ENCODE measurements around the gene DENND4A.
"Not testable (repeated sequence)": the region's sequence is repeated elsewhere in the genome, so short reads cannot be mapped to it uniquely, and the experiment has no call there.

Gene DENND4A

GRCh38 chr15:65818927-65819562 is 27.0 kb upstream of the DENND4A start:
- no peak for DNase-seq (ENCODE audit: low read depth)

- DNase-seq (ENCODE audit: low read depth): no peak
Measured at GRCh38 chr15:65816441-65816840, 24.3 kb upstream of the DENND4A start.

DNA sequence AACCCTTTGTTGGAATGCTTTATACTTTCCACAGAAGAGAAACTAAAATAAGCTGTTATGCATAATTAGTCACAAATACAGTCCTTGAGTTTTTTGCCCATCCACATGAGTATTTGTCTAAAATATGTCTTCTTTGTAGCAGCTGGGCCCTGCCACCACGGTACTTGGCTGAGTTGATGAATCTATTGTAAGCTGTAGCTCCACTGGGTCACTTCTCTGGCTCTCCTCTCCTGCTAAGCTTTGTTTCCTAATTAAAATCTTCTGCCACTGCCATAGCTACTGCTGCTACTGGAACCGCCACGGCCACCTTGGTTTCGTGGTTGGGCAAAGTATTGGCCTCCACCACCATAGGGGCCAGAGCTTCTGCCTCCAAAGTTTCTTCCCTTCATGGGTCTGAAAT is 23.9 kb upstream of the DENND4A start:
- not testable (repeated sequence) for DNase-seq (ENCODE audit: low read depth)

- DNase-seq (ENCODE audit: low read depth): not testable (repeated sequence)
Measured at GRCh38 chr15:65814271-65814670, 22.2 kb upstream of the DENND4A start.

- DNase-seq (ENCODE audit: low read depth): no peak
Measured at GRCh38 chr15:65812916-65813315, 20.8 kb upstream of the DENND4A start.

DNA sequence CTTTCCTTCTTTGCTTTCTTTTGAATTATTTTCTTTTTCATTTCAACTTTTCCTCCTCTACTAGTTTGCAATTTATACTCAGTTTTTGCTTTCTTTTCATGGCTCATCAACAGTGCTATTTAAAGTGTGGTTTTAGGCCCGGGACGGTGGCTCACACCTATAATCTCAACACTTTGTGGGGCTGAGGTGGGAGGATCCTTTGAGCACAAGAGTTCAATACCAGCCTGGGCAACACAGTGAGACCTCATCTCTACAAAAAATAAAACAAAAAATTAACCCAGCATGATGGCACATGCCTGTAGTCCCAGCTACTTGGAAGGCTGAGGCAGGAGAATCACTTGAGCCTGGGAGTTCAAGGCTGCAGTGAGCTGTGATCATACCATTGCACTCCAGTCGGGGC is 20.4 kb upstream of the DENND4A start:
- DNase-seq (ENCODE audit: low read depth): no peak

DNA sequence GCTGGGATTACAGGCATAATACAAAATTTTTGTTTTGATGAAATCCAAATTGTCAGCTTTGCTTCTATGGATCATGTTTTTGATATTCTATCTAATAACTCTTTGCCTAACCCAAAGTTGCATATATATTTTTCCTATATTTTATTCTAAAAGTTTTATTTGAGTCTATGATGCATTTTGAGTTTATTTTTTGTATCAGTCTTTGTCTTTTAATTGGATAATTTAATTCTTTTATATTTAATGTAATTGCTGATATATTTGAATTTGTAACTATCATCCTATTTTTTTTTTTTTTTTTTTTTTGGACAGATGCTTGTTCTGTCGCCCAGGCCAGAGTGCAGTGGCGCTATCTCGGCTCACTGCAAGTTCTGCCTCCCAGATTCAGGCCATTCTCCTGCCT is 19.7 kb upstream of the DENND4A start:
- DNase-seq (ENCODE audit: low read depth): no peak

GRCh38 chr15:65811011-65811733 is 19.1 kb upstream of the DENND4A start:
- DNase-seq (ENCODE audit: low read depth): not testable (repeated sequence)

- no peak for DNase-seq (ENCODE audit: low read depth)
Measured at GRCh38 chr15:65806397-65806796, 14.3 kb upstream of the DENND4A start.

DNA sequence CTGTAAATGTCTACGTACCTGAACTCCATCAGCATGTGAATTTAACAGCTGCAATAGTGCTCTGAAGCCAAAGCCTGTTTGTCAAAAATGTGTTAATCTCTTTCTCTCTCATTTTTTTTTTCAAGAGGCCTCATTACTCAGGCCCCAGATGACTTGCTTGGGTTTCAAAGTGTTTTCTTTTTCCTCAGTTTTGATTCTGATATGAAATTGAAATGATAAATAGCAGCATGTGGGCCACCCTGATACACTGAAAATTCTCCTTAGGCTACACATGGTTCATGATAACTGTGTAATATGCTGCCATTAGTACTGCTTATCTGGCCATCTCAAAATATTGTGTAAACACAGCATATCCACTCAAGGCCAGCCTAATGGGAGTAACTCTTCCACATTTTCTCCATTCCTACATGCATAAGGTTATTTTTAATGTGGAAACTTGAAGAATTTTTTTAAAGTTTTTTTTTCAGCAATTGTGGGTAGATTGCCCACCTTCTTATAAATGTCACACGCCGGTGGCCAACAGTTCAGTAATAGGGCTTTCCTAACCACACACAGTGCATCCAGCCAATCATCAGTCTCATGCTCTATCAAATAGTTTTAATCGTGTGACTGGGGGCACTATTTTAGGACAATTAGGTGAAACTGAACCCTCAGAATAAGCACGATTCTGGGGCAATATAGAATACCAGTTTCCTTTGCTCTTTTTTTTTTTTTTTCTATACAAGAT is 13.1 kb upstream of the DENND4A start:
- no peak for DNase-seq (ENCODE audit: low read depth)

DNA sequence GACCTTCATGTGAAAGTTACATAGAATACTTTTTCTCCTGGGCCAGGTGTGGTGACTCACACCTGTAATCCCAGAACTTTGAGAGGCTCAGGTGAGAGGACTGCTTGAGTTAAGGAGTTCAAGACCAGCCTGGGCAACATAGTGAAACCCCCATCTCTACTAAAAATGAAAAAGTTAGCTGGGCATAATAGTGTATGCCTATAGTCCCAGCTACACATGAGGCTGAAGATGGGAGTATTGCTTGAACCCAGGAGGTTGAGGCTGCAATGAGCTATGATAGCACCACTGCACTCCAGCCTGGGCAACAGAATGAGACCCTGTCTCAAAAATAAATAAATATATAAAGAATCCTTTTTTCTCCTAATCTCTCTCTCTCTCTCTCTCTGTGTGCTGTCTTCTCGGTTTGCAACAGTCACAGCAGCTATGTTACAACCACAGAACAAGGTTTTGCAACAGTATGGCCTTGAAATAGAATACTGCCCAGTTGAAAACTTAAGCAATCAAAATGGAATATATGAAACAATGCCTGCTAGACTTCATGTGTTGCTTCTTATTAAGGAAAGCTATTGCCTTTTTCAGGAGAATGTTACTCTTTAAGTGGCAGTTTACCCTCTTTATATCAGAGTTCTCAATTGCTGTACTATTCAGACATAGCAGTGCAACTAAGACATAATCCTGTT is 12.3 kb upstream of the DENND4A start:
- no peak for DNase-seq (ENCODE audit: low read depth)

DNA sequence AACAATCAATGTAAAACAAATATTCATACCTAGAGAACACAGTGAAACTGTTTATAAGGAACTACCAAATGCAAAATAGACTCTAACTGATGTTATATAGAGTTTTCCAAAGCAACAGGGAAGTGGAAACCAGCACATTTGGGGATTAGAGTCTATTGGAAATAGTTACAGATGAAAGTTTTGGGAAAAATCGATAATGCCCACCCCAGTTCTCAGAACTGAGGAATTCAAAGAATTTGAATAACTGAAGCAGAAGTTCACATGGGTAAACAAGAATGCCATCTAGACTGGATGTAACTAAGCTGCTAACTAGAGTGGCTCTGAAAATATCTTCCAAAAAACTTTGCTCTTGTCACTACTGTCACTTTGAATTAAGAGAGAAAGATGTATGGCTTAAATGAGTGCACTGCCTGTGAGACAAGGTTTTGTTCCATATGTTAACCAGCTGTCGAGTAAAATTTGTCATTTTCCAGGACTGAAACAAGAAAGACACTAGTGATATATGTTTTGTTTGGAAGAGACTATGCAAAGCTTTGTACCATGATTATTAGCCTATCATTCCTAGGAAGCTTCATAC is 9.2 kb upstream of the DENND4A start:
- no peak for DNase-seq (ENCODE audit: low read depth)

DNA sequence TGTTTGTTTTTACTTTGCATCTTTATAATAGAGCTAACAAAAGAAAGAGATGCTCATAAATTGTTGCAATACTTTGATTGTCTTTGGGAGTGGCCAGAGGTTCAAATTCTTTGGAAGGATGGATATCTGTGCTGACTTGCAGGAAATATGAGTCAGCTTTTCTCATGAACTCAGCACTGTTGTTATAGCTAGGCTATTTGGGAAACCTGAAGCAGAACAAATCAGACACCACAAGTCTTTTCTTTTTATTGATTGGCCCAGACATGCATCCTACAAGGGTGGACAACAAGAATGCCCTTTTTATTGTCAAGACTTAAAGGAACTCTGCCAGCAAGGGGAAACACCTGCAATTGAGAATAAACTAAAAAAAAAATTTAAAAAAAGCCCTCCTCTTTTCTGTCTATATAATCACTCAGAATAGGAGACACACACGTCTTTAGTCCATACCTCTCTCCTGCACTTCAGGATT is 4.6 kb upstream of the DENND4A start:
- no peak for DNase-seq (ENCODE audit: low read depth)

DNA sequence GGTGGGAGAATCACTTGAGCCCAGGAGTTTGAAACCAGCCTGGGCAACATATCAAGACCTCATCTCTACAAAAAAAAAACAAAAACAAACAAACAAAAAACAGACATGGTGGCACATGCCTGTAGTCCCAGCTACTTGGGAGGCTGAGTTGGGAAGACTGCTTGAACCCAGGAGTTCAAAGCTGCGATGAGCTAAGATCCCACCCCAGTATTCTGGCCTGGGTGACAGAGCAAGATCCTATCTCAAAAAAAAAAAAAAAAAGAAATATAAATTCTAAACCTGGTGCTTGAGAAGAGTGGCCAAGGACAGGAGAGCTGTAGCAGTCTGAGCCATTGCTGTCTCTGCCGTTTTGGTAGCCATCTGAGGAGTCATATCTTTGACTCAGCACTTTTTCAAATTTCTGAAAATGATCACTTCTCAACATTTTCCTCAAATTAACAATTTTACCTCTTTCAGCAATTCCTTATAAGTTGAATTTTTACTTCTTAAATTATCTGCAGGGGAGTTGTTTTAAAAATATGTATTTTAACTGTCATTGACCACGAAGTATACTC is 3.6 kb upstream of the DENND4A start:
- no peak for DNase-seq (ENCODE audit: low read depth)

- no peak for DNase-seq (ENCODE audit: low read depth)
Measured at GRCh38 chr15:65793818-65794104, 1.7 kb upstream of the DENND4A start.

GRCh38 chr15:65792988-65793817 is 1.1 kb upstream of the DENND4A start:
- no peak for DNase-seq (ENCODE audit: low read depth)

DNA sequence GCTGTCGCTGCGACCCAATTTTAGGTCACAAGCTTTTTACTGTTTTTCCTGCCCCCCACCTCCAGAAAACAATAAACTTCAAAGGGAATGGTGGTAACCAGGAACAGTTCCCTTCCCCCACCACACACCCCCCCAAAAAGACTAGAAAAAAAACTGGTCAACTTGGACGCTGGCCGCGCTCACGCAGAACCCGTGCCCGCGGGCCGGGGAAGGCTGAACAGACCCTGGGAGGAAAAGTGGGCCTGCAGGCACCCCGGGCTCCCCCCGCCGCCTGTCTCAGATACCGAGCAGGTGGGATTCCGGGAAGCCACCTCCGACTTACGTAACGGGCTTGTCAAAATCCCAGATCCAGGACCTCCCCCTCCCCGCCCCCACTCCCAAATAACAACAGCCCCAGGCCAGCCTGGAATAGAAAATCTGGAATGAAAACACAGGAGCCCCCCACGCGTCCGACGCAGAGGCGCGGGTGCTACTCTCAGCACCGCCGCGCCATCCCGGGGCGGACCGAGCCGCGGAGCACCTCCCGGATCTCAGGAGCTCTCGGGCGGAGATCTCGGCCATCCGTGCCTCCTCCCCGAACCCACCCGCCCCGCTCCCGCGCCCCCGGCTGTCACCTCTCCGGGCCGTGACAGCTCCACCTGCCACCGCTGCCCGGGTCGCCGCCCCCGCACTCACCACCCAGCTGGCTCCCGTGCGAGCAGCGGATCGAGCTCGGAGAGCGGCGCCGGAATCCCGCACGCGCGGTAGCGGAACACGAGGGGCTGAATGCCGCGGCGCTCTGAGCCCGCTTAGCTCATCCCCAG is 557 bp downstream of the DENND4A start:
- peak; percentile 32 for DNase-seq (ENCODE audit: low read depth)

DNA sequence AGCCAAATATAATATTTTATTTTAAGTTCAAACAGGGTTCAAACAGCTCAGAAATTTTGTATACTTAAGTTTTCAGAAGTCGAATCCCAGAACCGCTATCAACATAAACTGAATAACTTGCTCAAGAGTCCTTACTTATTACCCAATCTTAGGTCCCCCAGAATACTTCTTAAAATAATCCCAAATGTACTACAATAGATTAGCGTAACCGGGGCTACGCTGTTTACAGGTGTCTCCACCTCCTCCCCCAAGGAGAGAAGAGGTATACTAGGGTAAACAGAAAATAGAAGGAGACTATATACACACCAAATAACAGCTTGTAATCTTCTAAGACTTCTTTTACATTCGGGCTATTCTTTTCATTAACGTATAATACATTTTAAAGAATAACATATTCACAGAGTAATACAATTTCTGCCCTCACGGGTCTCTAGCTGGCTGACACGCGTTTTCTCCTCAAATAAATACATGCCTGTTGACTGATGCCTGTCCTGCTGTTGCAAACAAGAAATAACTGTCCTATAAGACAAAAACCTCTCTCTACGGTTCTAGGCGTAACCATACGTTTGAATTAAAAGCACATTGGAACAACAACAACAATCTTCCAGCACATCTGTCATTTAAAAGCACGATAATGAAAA is 1.3 kb downstream of the DENND4A start:
- no peak for DNase-seq (ENCODE audit: low read depth)

DNA sequence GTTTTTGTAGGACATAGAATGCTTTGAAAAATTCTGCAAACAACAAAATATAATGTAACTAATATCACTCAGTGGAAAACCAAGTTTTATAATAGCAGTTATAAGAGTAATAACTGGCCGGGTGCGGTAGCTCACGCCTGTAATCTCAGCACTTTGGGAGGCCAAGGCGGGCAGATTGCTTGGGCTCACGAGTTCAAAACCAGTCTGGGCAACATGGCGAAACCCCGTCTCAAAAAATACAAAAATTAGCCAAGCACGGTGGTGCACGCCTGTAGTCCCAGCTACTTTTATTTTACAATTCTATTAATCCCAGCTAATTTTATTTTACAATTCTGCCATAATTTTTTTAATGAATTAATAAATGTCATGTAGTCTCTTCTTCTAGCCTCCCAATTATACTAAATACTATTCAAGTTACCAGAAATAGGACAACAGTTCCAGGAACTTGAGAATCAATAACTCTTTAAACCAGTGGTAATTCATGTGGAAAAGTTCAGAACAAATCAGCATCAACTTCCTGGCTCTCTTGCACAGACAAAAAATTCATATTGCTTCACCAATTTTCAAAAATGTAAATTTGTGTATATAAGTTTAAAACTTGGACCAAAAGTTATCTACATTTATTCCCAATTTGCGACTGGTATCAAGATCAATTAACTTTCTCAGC is 2.2 kb downstream of the DENND4A start:
- no peak for DNase-seq (ENCODE audit: low read depth)
